HCT116 (cell line): ENCODE measurements around the gene MMP17. TPM values are rescaled to one million over a fixed set of nuclear protein-coding genes. Genes with fewer than 3 reads are reported as not detected.

ENCODE experiments used
- ATAC-seq: fragments of 200-7000 bp; cut with Tn5 transposase; 2 replicates; pipeline ENCODE4 v1.9.1; 2020; ENCODE audit warnings: mild to moderate bottlenecking, moderate library complexity
- BruUV-seq: library from RNA; stranded (reverse); fragments of 400-500 nt; replicated peaks from 2 replicates; lab custom pipeline; 2021; lab: Mats Ljungman, UMichigan
- CTCF ChIA-PET: fragments of 300-600 bp; sonication (Branson Sonifier 250); formaldehyde crosslinking; loops from one replicate; lab custom pipeline; 2021; ENCODE audit warnings: antibody characterized with exemption; lab: Charles Lee
- POLR2A ChIA-PET: fragments of 300-600, 350-600 bp; sonication (Branson Sonifier 250); formaldehyde crosslinking; loops from one replicate; lab custom pipeline; 2021; ENCODE audit warnings: antibody characterized with exemption; lab: Charles Lee
- RAD21 ChIA-PET, 2 experiments: fragments of 300-600 bp; sonication (Branson Sonifier 250); formaldehyde crosslinking; loops; one replicate each; lab custom pipeline; 2023; ENCODE audit warnings: low total read pairs in 2 of 2; ENCODE audit not compliant: uncharacterized antibody in 2 of 2, unreplicated experiment in 2 of 2, low non-redundant PET in 1 of 2; lab: Charles Lee
- DNase-seq: peaks from one replicate; pipeline ENCODE4 v3.0.0-alpha.2; 2010; ENCODE audit warnings: low read depth, low spot score
- H2AFZ ChIP-seq: fragments of 200-600 bp; shearing (Covaris generic), sonication (generic); 2 replicates; pipeline ENCODE4 v1.6.1; 2017; ENCODE audit warnings: low read depth, mixed run types, mixed read lengths, antibody characterized with exemption, low read length; ENCODE audit not compliant: poor library complexity, severe bottlenecking
- H3K27ac ChIP-seq: 2 replicates; pipeline ENCODE4 v1.5.1; 2012; ENCODE audit warnings: low read depth, low read length
- H3K27me3 ChIP-seq: fragments of 200-600 bp; sonication (generic); 2 replicates; pipeline ENCODE4 v1.6.1; 2016; ENCODE audit warnings: mixed run types, low read length, mixed read lengths; ENCODE audit not compliant: insufficient read depth
- H3K36me3 ChIP-seq, 2 experiments: fragments of 200-500 bp in 1 of 2; fragments of 200-600 bp in 1 of 2; sonication (Bioruptor generic) in 1 of 2; sonication (generic) in 1 of 2; 2 replicates each; pipeline versions ENCODE4 v1.5.1 to v1.6.1; 2014 to 2016; ENCODE audit warnings: low read length in 2 of 2, inconsistent platforms in 1 of 2, mixed read lengths in 1 of 2, mixed run types in 1 of 2; ENCODE audit not compliant: insufficient read depth in 2 of 2, control insufficient read depth in 1 of 2
- H3K4me1 ChIP-seq, 2 experiments: fragments of 200-600 bp in 1 of 2; sonication (generic) in 1 of 2; 2 replicates each; pipeline versions ENCODE4 v1.5.1 to v1.6.1; 2012 to 2017; ENCODE audit warnings: low read length in 2 of 2, inconsistent platforms in 1 of 2, mild to moderate bottlenecking in 1 of 2, mixed read lengths in 1 of 2, mixed run types in 1 of 2, moderate library complexity in 1 of 2; ENCODE audit not compliant: insufficient read depth in 2 of 2, control insufficient read depth in 1 of 2
- H3K4me2 ChIP-seq: fragments of 200-600 bp; sonication (generic); 2 replicates; pipeline ENCODE4 v1.6.1; 2017; ENCODE audit warnings: mixed run types, low read length, mixed read lengths
- H3K4me3 ChIP-seq, 2 experiments: fragments of 200-600 bp in 1 of 2; sonication (generic) in 1 of 2; replicated peaks in 1 of 2; 2 replicates each; pipeline ENCODE4 v1.5.1; 2011 to 2016; ENCODE audit warnings: low read length in 2 of 2, control low read depth in 1 of 2, low read depth in 1 of 2, mild to moderate bottlenecking in 1 of 2, mixed read lengths in 1 of 2, mixed run types in 1 of 2
- H3K79me2 ChIP-seq: fragments of 200-600 bp; sonication (generic); 2 replicates; pipeline ENCODE4 v1.6.1; 2017; ENCODE audit warnings: mild to moderate bottlenecking, mixed run types, low read length, moderate library complexity, mixed read lengths; ENCODE audit not compliant: insufficient read depth
- H3K9ac ChIP-seq: fragments of 200-600 bp; sonication (generic); 2 replicates; pipeline ENCODE4 v1.6.1; 2016; ENCODE audit warnings: low read length, mixed read lengths
- H3K9me2 ChIP-seq: fragments of 200-600 bp; sonication (generic), shearing (Covaris generic); 2 replicates; pipeline ENCODE4 v1.6.1; 2017; ENCODE audit warnings: mixed run types, mild to moderate bottlenecking, moderate library complexity; ENCODE audit not compliant: insufficient read depth
- H3K9me3 ChIP-seq, 2 experiments: fragments of 200-500 bp in 1 of 2; fragments of 200-600 bp in 1 of 2; sonication (Bioruptor generic) in 1 of 2; sonication (generic) in 1 of 2; 2 replicates each; pipeline ENCODE4 v1.6.1; 2014 to 2017; ENCODE audit warnings: low read length in 2 of 2, mixed read lengths in 2 of 2, inconsistent platforms in 1 of 2, low read depth in 1 of 2, mild to moderate bottlenecking in 1 of 2, mixed run types in 1 of 2, moderate library complexity in 1 of 2; ENCODE audit not compliant: control insufficient read depth in 1 of 2, insufficient read depth in 1 of 2
- H4K20me1 ChIP-seq: fragments of 200-600 bp; sonication (generic), shearing (Covaris generic); 2 replicates; pipeline ENCODE4 v1.6.1; 2017; ENCODE audit warnings: mixed run types, mild to moderate bottlenecking, moderate library complexity; ENCODE audit not compliant: insufficient read depth
- CEBPB ChIP-seq: IDR thresholded peaks from 2 replicates; pipeline ENCODE4 v1.6.1; 2012; ENCODE audit warnings: low read depth
- CTCF ChIP-seq, 3 experiments: fragments of 200-600 bp in 1 of 3; sonication (generic) in 1 of 3; IDR thresholded peaks in 2 of 3; conservative IDR thresholded peaks in 1 of 3; 2 replicates each; pipeline ENCODE4 v1.5.1; 2012 to 2017; ENCODE audit warnings: low read depth in 2 of 3, low read length in 2 of 3, antibody characterized with exemption in 1 of 3, borderline replicate concordance in 1 of 3, control low read depth in 1 of 3, mild to moderate bottlenecking in 1 of 3, mixed read lengths in 1 of 3, mixed run types in 1 of 3, moderate library complexity in 1 of 3; ENCODE audit not compliant: insufficient read depth in 1 of 3
- EZH2 ChIP-seq: fragments of 200-600 bp; sonication (generic); IDR thresholded peaks from 2 replicates; pipeline ENCODE4 v1.6.1; 2017; ENCODE audit warnings: antibody characterized with exemption, mixed run types
- EZH2phosphoT487 ChIP-seq: fragments of 200-600 bp; IDR thresholded peaks from 2 replicates; pipeline ENCODE4 v1.6.1; 2018; ENCODE audit warnings: antibody characterized with exemption, borderline replicate concordance
- MAX ChIP-seq: IDR thresholded peaks from 2 replicates; pipeline ENCODE4 v1.6.1; 2012
- POLR2A ChIP-seq: IDR thresholded peaks from 2 replicates; pipeline ENCODE4 v1.7.0; 2011; ENCODE audit warnings: borderline replicate concordance; ENCODE audit not compliant: insufficient read depth, insufficient read length; ENCODE audit errors: extremely low read depth
- SIN3A ChIP-seq: IDR thresholded peaks from 2 replicates; pipeline ENCODE4 v1.6.1; 2012; ENCODE audit warnings: low read depth
- SP1 ChIP-seq: IDR thresholded peaks from 2 replicates; pipeline ENCODE4 v1.6.1; 2012; ENCODE audit warnings: low read depth
- SRF ChIP-seq: IDR thresholded peaks from 2 replicates; pipeline ENCODE4 v1.6.1; 2012; ENCODE audit warnings: low read depth
- TCF7L2 ChIP-seq: IDR thresholded peaks from 2 replicates; pipeline ENCODE4 v1.7.0; 2011; ENCODE audit warnings: borderline replicate concordance, inconsistent platforms; ENCODE audit not compliant: insufficient read depth, insufficient read length; ENCODE audit errors: extremely low read depth
- ZFX ChIP-seq: fragments of 450-650 bp; IDR thresholded peaks from 2 replicates; pipeline ENCODE4 v1.6.1; 2017
- intact Hi-C: fragments of 100-400 bp; cut with micrococcal nuclease; formaldehyde crosslinking; loops from 2 replicates; pipeline ENCODE4 v1.10.0; 2022
- total RNA-seq: library from RNA; stranded (reverse); gene quantifications from one replicate; pipeline ENCODE4 v1.2.1, GENCODE V29; 2021; ENCODE audit not compliant: unreplicated experiment
- TF ChIP-seq, protein P1 (sequence below): IDR thresholded peaks from 2 replicates; pipeline ENCODE4 v1.6.1; 2012

MMP17 gene
- total RNA-seq, 1 experiment from 2014 or later: 14.3 TPM

DNA sequence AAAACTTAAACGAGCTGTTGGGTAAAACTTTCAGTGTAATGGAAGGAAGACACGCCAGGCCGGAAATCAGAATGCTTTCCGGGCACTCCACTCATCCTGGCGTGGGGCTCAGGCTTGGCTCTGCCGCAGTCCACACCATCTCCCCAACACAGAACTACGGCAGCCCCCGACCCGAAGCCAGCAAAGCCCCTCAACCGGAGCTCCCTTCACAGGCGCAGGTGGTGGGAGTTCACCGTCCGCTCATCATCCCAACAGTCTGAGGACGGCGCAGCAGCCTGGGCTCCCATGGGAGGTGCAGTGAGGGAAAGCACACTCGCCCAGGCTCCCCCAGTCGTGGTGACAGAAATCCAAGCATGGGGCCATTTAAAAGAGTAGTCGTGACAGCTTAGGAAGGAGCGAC lies 11.0 kb upstream of the MMP17 start:
- ChIA-PET RAD21 (no interaction called here), POLR2A (no interaction called here), CTCF (interaction anchor here (1.7 kb wide), 1 partner anchor 712 kb away, joined by 3 read pairs; no protein-coding TSS in a partner anchor)
- no TSS peak for BruUV-seq
- intact Hi-C loops: no loop called here
- no peak overlapping the region for H3K4me3 ChIP-seq
- DNase-seq: no peak
- ATAC-seq: no peak
- no peak overlapping the region for H2AFZ ChIP-seq
- H3K9me2 ChIP-seq: no peaks in the 10 kb centered on the region
- no peaks in the 10 kb centered on the region for H3K9me3 ChIP-seq
- no peak overlapping the region for H3K27ac ChIP-seq
- H4K20me1 ChIP-seq: no peaks in the 10 kb centered on the region
- H3K4me2 ChIP-seq: no peak overlapping the region
- H3K9ac ChIP-seq: no peak overlapping the region
- TF ChIP-seq SRF (no peak), EZH2phosphoT487 (no peak), CEBPB (no peak), TCF7L2 (no peak), CTCF (IDR thresholded peaks at IDR 0.05 in 2 of 3, conservative IDR thresholded peaks at IDR 0.05 in 1 of 3; ENCODE audit: borderline replicate concordance in 1 of 3, insufficient read depth in 1 of 3, low read depth in 2 of 3, low read length in 2 of 3) (no peak), SP1 (no peak), EZH2 (no peak), POLR2A (no peak), SIN3A (no peak), ZFX (no peak), MAX (no peak)
- TF ChIP-seq, protein P1, sequence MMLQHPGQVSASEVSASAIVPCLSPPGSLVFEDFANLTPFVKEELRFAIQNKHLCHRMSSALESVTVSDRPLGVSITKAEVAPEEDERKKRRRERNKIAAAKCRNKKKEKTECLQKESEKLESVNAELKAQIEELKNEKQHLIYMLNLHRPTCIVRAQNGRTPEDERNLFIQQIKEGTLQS: no peak
- H3K4me1 ChIP-seq: no peaks in the 10 kb centered on the region
- no peaks in the 10 kb centered on the region for H3K79me2 ChIP-seq
- no peaks in the 10 kb centered on the region for H3K36me3 ChIP-seq
- H3K27me3 ChIP-seq: no peaks in the 10 kb centered on the region
